Stimulated activated CD4-positive, alpha-beta T cell treated with anti-CD3 and anti-CD28 coated beads, Interleukin-2, amount 100 ng/mL, for 4 hours (primary cell): Measurements from ENCODE around the gene TSFM.
"Not testable (repeated sequence)": the region's sequence is repeated elsewhere in the genome, so short reads cannot be mapped to it uniquely, and the experiment has no call there.

Source experiments
- DNase-seq: peaks from one replicate; pipeline ENCODE4 v3.0.0-alpha.2; 2020; ENCODE audit warnings: low read depth

Gene TSFM

GRCh38 chr12:57815177-57816000 is 32.8 kb downstream of the TSFM start:
- DNase-seq: no peak

GRCh38 chr12:57816001-57816854 is 33.6 kb downstream of the TSFM start:
- DNase-seq: no peak

- no peak for DNase-seq
Observed at GRCh38 chr12:57816855-57817151, 34.2 kb downstream of the TSFM start.

- DNase-seq: no peak
Observed at GRCh38 chr12:57817261-57817989, 34.8 kb downstream of the TSFM start.

- DNase-seq: not testable (repeated sequence)
Observed at GRCh38 chr12:57817990-57818331, 35.4 kb downstream of the TSFM start.

GRCh38 chr12:57820119-57820518 is 37.5 kb downstream of the TSFM start:
- DNase-seq: not testable (repeated sequence)

GRCh38 chr12:57821015-57821414 is 38.4 kb downstream of the TSFM start:
- DNase-seq: not testable (repeated sequence)

- DNase-seq: no peak
Observed at GRCh38 chr12:57821474-57822214, 39.1 kb downstream of the TSFM start.

GRCh38 chr12:57822392-57823130 is 40.0 kb downstream of the TSFM start:
- no peak for DNase-seq

- no peak for DNase-seq
Observed at GRCh38 chr12:57823131-57823907, 40.7 kb downstream of the TSFM start.

- no peak for DNase-seq
Observed at GRCh38 chr12:57823908-57824640, 41.5 kb downstream of the TSFM start.

- DNase-seq: no peak
Observed at GRCh38 chr12:57825451-57825850, 42.9 kb downstream of the TSFM start.

GRCh38 chr12:57826400-57826799 is 43.8 kb downstream of the TSFM start:
- DNase-seq: no peak

GRCh38 chr12:57826966-57827365 is 44.4 kb downstream of the TSFM start:
- DNase-seq: no peak

- DNase-seq: no peak
Observed at GRCh38 chr12:57829025-57829777, 46.6 kb downstream of the TSFM start.

GRCh38 chr12:57830393-57830792 is 47.8 kb downstream of the TSFM start:
- DNase-seq: no peak

- DNase-seq: no peak
Observed at GRCh38 chr12:57832966-57833365, 50.4 kb downstream of the TSFM start.

GRCh38 chr12:57833672-57834071 is 51.1 kb downstream of the TSFM start:
- no peak for DNase-seq
